A673 (cell line): Measurements from ENCODE around the gene SLC2A6.

ENCODE experiments used
- EZH2 ChIP-seq: fragments of 200-600 bp; sonication (generic); IDR thresholded peaks from 2 replicates; pipeline ENCODE4 v1.6.1; 2017; ENCODE audit warnings: borderline replicate concordance, low read depth, mild to moderate bottlenecking, mixed read lengths, antibody characterized with exemption, low read length; ENCODE audit not compliant: poor library complexity, severe bottlenecking
- TF ChIP-seq, protein P1 (sequence below): fragments of 300-800, 200-600 bp; sonication (generic); conservative IDR thresholded peaks from 2 replicates; pipeline ENCODE4 v1.5.1; 2017; ENCODE audit warnings: low read depth, mild to moderate bottlenecking, antibody characterized with exemption, low read length, moderate library complexity, mixed read lengths

DNA sequence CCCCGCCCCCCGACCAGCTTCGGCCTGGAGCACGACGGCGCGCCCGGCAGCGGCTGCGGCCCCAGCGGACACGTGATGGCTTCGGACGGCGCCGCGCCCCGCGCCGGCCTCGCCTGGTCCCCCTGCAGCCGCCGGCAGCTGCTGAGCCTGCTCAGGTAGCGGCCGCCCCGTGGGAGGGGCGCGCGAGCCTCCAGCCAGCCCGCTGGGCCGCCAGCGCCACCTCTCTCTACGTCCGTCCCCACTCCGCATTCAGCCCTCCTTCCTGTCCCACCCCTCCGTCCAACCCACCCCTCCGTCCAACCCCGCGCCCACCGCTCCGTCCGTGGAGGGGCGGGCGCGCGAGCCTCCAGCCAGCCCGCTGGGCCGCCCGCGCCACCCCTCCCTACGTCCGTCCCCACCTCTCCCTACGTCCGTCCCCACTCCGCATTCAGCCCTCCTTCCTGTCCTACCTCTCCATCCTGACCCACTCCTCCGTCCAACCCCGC is 50.2 kb downstream of the SLC2A6 start:
- TF ChIP-seq, protein P1, sequence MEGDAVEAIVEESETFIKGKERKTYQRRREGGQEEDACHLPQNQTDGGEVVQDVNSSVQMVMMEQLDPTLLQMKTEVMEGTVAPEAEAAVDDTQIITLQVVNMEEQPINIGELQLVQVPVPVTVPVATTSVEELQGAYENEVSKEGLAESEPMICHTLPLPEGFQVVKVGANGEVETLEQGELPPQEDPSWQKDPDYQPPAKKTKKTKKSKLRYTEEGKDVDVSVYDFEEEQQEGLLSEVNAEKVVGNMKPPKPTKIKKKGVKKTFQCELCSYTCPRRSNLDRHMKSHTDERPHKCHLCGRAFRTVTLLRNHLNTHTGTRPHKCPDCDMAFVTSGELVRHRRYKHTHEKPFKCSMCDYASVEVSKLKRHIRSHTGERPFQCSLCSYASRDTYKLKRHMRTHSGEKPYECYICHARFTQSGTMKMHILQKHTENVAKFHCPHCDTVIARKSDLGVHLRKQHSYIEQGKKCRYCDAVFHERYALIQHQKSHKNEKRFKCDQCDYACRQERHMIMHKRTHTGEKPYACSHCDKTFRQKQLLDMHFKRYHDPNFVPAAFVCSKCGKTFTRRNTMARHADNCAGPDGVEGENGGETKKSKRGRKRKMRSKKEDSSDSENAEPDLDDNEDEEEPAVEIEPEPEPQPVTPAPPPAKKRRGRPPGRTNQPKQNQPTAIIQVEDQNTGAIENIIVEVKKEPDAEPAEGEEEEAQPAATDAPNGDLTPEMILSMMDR: no peak
- TF ChIP-seq EZH2: no peak
